K562 (cell line): ENCODE measurements around the gene SULT6B1. TPM values are rescaled to one million over a fixed set of nuclear protein-coding genes. Genes with fewer than 3 reads are reported as not detected.

Experiments used
- ARID3A ChIP-seq: IDR thresholded peaks from 2 replicates; pipeline ENCODE4 v1.6.1; 2012; ENCODE audit warnings: low read depth, low read length, improper control_type of control experiment, borderline replicate concordance
- BHLHE40 ChIP-seq: IDR thresholded peaks from 2 replicates; pipeline ENCODE4 v1.6.1; 2011; ENCODE audit warnings: low read length, improper control_type of control experiment
- JUN ChIP-seq, 2 experiments: sonication (generic) in 1 of 2; formaldehyde crosslinking in 1 of 2; IDR thresholded peaks; 2 replicates each; pipeline versions ENCODE4 v1.6.1 to v1.8.0; 2012 to 2022; ENCODE audit warnings: borderline replicate concordance in 2 of 2, mild to moderate bottlenecking in 2 of 2, improper control_type of control experiment in 1 of 2, low read depth in 1 of 2, low read length in 1 of 2, missing genetic modification reagents in 1 of 2
- JUND ChIP-seq, 2 experiments: IDR thresholded peaks; 2 replicates in 1 of 2; 3 replicates in 1 of 2; pipeline ENCODE4 v1.6.1; 2011; ENCODE audit warnings: borderline replicate concordance in 2 of 2, low read depth in 2 of 2, low read length in 2 of 2, improper control_type of control experiment in 1 of 2, missing biosample characterization in 1 of 2, missing genetic modification characterization in 1 of 2, missing genetic modification reagents in 1 of 2
- LCOR ChIP-seq: sonication (generic); formaldehyde crosslinking; IDR thresholded peaks from 2 replicates; pipeline ENCODE4 v1.8.0; 2022; ENCODE audit warnings: mild to moderate bottlenecking, missing genetic modification reagents
- MLX ChIP-seq, 2 experiments: fragments of 450-650 bp in 1 of 2; sonication (generic) in 1 of 2; formaldehyde crosslinking; conservative IDR thresholded peaks; 2 replicates each; pipeline versions ENCODE4 v1.4.0 to v1.8.1; 2020 to 2022; ENCODE audit warnings: mild to moderate bottlenecking in 1 of 2, missing genetic modification reagents in 1 of 2
- NEUROD1 ChIP-seq: fragments of 150-350 bp; IDR thresholded peaks from 2 replicates; pipeline ENCODE4 v1.6.1; 2014; ENCODE audit warnings: borderline replicate concordance, low read length, low read depth; ENCODE audit not compliant: partially characterized antibody
- PURB ChIP-seq: sonication (generic); formaldehyde crosslinking; IDR thresholded peaks from 2 replicates; pipeline ENCODE4 v1.9.0; 2021; ENCODE audit warnings: low read depth, mild to moderate bottlenecking, missing genetic modification reagents
- WHSC1 ChIP-seq: IDR thresholded peaks from one replicate; pipeline ENCODE4 v1.6.1; 2012; ENCODE audit warnings: low read length, control low read depth, inconsistent platforms
- ZNF165 ChIP-seq: fragments of 250-450 bp; sonication (Bioruptor Pico); IDR thresholded peaks from 2 replicates; pipeline ENCODE4 v1.4.0; 2020; ENCODE audit warnings: borderline replicate concordance
- ZNF407 ChIP-seq: fragments of 450-650 bp; IDR thresholded peaks from 2 replicates; pipeline ENCODE4 v1.6.1; 2016; ENCODE audit warnings: low read depth
- ZNF449 ChIP-seq: fragments of 250-450 bp; sonication (Bioruptor Pico); IDR thresholded peaks from 2 replicates; pipeline ENCODE4 v1.8.0; 2022; ENCODE audit warnings: moderate library complexity, mild to moderate bottlenecking, inconsistent platforms
- polyA plus RNA-seq, 8 experiments: library from polyadenylated mRNA; depleted of rRNA in 4 of 8; stranded (reverse) in 5 of 8; unstranded in 3 of 8; fragments of >200 nt; fragmentation: Nextera tagmentation in 2 of 8; fragmentation: Illumina TruSeq in 1 of 8; extraction: Ambion mirVana in 2 of 8; extraction: Trizol in 1 of 8; gene quantifications; 2 replicates each; pipeline versions ENCODE4 v1.2.1 to v1.2.3, GENCODE V29; 2011 to 2014; ENCODE audit warnings: inconsistent platforms in 1 of 8, missing spikeins in 1 of 8
- total RNA-seq, 7 experiments: library from RNA; depleted of rRNA in 6 of 7; stranded (reverse); fragments of >200 nt in 6 of 7; fragmentation: Illumina TruSeq in 2 of 7; extraction: Trizol in 2 of 7; gene quantifications; 2 replicates each; pipeline versions ENCODE4 v1.2.1 to v1.2.3, GENCODE V29; 2011 to 2021; ENCODE audit warnings: low replicate concordance in 1 of 7

The SULT6B1 gene
- total and polyA plus RNA-seq, 9 of the 15 experiments (the other 6 are each of a cell fraction or from before 2014, with no cell fraction given): not detected

GRCh38 chr2:37196320-37197195, 8.1 kb upstream of the SULT6B1 start, which contains the start of gene CEBPZOS (continued):
- TF ChIP-seq JUN (IDR thresholded peaks at IDR 0.05; ENCODE audit: borderline replicate concordance, low read depth, low read length) (no peak; the same call in 1 of the 2 replicates), JUN (CRISPR knock-in tag; IDR thresholded peaks at IDR 0.05; ENCODE audit: borderline replicate concordance) (0 out of 2 replicates have a peak, but pooled peaks have one; percentile 77), NEUROD1 (no peak), WHSC1 (no peak), BHLHE40 (no peak), ZNF165 (CRISPR knock-in tag) (no peak), LCOR (CRISPR knock-in tag) (no peak), JUND (IDR thresholded peaks at IDR 0.05; ENCODE audit: borderline replicate concordance, low read depth, low read length) (0 out of 2 replicates have a peak, but pooled peaks have one; percentile 1), JUND (tag; IDR thresholded peaks at IDR 0.05; ENCODE audit: borderline replicate concordance, low read depth, low read length) (no peak), PURB (CRISPR knock-in tag) (no peak), ZNF449 (CRISPR knock-in tag) (no peak), ARID3A (peak; percentile 77; the same call in 1 of the 2 replicates), MLX (CRISPR knock-in tag; conservative IDR thresholded peaks at IDR 0.05) (0 out of 4 replicates have a peak, but pooled peaks of 1 of the 2 experiments have one; percentile 45), ZNF407 (no peak)
